Germinal center (tissue), 1 donor: ENCODE results near the gene NAPSA.
"Not testable (repeated sequence)": the region's sequence is repeated elsewhere in the genome, so short reads cannot be mapped to it uniquely, and the experiment has no call there.

Experiments
- DNase-seq: peaks from one replicate; pipeline ENCODE4 v3.0.0; 2012; ENCODE audit warnings: mixed read lengths, low spot score

NAPSA gene

DNA sequence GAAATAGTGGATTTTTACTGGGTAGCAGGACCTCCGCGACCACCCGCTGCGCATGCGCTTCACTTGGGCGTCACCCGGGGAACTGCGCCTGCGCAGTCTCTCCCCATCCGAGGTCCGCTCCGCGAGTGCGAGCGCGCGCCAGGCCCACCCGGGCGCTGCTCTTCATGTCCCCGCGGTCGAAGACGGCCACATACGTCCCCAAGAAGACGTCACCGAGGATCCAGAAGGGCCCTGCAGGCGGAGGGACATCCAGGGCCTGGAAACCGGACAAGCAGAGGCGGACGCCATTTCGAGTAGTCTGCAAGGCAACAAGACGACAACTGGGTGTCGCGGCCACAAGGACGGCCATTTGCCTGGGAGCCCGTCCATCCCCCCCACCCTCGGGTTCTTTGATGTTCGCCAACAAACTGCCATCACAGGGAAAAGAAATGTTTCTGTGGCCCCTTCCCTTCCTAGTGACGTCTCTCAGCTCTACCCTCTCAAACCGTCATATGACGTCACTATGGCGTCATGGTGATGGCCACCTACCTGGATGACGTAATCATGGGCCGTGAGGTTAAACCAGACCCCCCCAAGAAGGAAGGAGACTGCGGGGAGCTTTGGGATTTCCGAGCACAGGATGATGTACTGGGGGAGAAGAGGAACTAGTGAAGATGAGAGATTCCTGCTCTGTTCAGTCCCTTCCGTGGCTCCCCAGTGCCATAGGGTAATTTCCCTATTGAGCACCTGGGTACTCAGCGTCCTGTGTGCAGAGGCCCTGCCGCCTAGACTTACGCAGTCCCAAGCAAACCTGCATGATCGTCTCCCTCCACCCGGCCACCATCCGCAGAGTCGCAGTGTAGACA, 6.7 kb downstream of the NAPSA start:
- peak; percentile 94 for DNase-seq

- peak; percentile 76 for DNase-seq
These were observed 8.0 kb downstream of the NAPSA start for GRCh38 chr19:50357178-50358100.

DNA sequence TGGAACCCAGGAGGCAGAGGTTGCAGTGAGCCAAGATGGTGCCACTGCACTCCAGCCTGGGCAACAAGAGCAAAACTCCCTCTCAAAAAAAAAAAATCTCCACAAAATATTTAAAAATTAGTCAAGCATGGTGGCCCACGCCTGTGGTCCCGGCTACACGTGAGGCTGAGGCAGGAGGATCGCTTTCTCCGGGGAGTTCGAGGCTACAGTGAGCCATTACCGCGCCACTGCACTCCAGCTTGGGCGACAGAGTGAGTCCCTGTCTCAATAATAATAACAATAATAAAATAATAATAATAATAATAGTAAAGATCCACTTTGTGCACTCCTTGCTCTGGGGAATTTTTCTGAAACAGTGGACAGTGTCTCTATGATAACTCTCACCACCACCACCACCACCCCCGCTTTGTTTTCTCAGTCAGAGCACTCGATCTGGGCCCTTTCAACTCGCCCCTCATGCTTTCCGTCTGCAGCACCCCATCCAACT, 8.7 kb downstream of the NAPSA start:
- DNase-seq: no peak

DNA sequence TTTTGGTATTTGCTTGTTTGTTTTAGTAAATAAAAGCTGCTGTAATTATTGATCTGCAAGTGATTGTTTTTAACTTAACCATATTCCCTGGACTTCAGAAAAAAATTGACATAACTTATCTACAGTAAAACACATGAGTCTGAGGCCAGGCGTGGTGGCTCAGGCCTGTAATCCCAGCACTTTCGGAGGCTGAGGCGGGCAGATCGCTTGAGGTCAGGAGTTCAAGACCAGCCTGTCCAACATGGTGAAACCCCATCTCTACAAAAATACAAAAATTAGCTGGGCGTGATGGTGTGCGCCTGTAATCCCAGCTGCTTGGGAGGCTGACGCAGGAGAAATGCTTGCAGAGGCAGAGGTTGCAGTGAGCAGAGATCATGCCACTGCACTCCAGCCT, 12.0 kb downstream of the NAPSA start:
- not testable (repeated sequence) for DNase-seq

GRCh38 chr19:50352242-50352641, 13.2 kb downstream of the NAPSA start:
- no peak for DNase-seq

GRCh38 chr19:50349277-50350057, 16.0 kb downstream of the NAPSA start:
- no peak for DNase-seq

- not testable (repeated sequence) for DNase-seq
These were observed 18.3 kb downstream of the NAPSA start for GRCh38 chr19:50347089-50347581.

DNA sequence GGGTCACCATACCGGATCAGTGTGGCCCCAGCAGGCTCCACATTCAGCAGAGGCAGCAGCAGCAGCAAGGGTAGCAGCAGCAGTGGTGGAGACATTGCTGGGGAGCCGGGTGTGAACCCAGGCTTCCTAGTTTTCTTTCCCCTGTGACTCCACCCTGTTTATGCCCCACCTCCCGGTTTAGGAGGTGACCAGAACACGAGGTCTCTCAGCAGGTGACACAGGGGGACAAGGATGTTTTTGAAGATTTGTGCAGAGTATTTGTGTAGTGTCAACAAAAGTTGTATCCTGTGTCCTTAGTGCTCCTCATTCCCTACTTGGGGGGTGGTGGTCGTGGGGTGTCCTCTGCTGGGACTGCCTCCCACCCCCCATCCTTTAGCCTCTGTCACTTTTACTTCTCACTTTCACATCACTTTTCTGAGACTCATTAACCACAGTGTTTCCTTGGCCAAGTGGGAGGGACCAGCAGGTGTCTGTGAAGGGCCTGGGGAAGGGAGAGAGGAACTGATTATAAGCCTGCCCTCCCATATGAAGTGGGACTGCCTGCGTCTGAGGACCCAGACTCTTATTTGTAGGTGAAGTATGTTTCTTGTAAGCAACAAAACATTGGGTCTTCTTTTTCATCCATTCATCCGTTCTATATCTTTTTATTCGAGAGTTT, 20.6 kb downstream of the NAPSA start:
- peak; percentile 76 for DNase-seq

GRCh38 chr19:50341091-50341564, 24.3 kb downstream of the NAPSA start:
- peak; percentile 52 for DNase-seq

GRCh38 chr19:50340331-50340730, 25.1 kb downstream of the NAPSA start:
- DNase-seq: no peak

- not testable (repeated sequence) for DNase-seq
These were observed 28.4 kb downstream of the NAPSA start for GRCh38 chr19:50337031-50337430.

DNA sequence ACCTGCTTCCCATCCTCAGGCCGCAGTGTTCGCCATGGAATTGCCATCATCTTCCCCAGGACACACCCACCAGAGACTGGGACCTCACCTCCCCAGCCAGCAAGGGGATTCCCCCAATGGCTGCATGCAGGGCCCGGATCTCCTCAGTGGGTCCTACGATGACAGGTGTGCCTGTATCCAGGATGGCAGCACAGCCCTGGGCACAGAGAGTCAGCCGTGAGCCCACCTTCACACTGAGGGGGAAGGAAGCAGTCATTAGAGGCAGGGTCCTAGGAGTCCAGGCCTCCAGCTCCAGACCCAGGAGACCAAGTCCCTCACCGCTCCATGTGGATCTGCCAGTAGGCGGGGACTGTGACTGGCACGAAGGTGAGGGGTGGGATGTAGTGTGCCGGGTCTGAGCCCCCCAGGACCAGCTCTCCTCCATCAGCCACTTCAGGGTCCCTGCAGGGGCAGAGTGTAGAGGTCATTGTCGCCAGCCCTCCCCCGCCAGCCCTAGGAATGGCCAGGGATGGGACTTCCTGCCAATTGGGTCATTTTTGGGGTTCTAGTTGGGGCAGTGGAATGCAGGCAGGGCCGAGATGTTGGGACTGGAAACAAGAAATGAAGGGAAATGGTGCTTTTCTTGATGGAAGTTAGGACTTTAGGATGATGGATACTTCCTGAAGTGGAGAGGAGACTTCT, 30.6 kb downstream of the NAPSA start:
- DNase-seq: no peak

DNA sequence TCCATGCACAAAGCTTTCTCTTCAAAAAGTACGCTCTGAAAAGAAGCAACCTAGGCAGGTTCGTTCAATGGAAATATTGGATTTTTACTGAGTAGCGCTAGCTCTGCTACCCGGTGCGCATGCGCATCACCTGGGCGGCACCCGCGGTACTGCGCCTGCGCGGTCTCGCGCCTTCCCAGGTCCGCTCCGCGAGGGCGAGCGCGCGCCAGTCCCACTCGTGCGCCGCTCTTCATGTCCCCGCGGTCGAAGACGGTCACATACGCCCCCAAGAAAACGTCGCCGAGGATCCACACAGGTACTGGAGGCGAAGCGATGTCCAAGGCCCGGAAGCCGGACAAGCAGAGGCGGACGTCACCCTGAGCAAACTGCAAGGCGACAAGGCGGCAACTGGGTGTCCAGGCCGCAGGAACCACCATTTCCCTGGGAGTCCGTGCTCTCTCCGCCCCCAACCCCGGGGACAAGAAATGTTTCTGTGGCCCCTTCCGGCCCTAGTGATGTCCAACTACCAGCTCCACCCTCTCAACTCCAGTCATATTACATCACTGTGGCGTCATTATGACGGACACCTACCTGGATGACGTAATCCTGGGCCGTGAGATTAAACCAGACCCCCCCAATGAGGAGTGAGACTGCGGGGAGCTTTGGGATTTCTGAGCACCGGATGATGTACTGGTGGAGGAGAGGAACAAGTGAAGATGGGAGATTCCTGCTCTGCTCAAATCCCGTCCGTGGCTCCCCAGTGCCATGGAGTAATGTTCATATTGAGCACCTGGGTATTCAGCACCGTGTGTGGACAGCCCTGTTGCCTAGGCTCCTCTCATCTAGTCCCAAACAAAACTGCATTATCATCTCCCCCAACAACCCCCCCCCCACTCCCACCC, 31.5 kb downstream of the NAPSA start:
- DNase-seq: peak; percentile 96

GRCh38 chr19:50333235-50333736, 32.2 kb downstream of the NAPSA start:
- peak; percentile 83 for DNase-seq

DNA sequence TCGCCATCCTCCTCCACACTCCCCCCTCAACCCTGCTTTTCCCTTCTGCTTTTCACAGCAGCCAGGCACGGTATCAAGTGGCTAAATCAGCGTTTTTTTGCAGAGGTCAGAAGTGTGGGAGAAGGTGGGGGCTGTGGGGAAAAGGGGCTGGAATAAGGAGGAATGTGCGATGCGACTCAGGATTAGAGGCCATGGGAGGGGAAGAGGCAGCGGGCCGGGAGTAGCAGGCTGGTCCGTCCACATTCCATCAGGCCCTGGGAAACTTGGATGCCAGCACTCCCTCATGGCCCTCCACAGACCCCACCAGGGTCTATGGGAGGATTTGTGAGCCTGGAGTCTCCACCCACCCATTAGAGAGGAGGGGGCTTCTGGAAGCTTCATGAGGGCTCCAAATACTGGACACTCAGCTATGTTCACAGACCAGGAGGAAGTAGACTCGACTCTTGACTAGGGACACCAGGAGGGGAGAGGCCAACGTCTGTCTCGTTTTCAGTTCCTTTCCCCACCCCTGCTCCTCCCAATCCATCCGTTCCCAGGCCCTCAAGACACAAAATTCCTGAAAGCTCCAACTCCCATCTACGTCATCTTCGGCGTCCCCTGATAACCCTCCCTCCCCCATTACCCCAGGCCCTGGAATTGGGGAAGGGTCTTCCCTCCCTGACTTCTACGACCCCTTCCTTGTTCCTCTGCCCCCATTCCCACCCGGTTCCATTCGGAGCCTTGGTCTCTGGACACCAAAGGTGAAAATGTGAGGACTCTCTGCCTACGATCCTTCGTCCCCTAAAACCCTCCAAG, 33.0 kb downstream of the NAPSA start:
- DNase-seq: no peak

GRCh38 chr19:50331994-50332243, 33.5 kb downstream of the NAPSA start:
- no peak for DNase-seq

DNA sequence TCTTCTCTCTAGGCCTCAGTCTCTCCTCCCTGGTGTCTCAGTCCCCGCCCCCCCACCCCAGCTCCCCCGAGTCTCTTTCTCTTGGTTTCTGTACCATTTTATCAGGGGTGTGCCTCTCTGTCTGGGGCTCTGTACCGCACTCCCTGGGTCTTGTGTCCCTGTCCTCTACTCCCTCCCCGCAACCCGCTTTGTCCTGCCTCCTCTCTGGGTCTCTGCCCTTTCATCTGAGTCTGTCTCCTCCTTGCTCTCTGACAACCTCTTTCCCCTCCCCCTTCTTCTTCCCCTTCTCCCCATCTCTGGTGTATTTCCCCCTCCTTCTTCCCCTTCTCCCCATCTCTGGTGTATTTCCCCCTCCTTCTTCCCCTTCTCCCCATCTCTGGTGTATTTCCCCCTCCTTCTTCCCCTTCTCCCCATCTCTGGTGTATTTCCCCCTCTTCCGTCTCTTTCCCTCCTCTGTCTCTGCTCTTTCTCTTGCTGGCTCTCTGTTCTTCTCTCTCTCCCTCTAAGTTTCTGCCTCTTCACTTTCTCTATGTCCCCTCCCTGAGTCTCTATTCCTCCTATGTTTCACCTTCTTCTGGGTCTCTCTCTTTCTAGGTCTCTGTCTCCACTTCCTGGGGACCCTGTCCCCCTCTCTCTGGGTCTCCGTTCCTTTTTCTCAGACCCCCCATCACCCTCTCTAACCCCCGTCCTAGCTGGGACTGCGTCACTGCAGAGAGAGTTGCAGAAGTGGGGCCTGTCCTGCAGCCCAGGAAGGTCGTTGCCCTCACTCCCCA, 34.0 kb downstream of the NAPSA start:
- DNase-seq: no peak
